ENCODE data around the gene ZNF574.

The ZNF574 gene

GRCh38 chr19:42108527-42109389 is 32.8 kb downstream of the ZNF574 start:
- DNase-seq, result peak; percentile 85 to 90

GRCh38 chr19:42109896-42110295 is 33.9 kb downstream of the ZNF574 start:
- DNase-seq, result no peak

DNA sequence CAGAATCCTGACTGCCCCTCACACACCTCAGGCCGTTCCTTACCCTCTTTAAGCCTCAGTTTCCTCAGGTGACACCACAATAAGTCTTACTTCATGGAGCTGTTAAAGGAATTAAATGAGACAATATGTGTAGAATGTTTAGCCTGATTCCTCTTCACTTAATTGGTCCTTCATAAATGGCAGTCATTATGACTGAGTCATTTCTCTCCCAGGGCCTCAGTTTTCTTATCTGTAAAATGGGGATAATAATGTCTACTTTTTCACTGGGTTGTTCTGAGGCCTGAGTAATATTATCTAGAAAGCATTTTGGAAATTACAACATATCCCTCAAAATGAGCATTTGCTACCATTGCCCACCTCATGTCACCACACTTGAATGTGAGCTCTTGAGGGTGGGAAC is 34.7 kb downstream of the ZNF574 start:
- no peak for DNase-seq

DNA sequence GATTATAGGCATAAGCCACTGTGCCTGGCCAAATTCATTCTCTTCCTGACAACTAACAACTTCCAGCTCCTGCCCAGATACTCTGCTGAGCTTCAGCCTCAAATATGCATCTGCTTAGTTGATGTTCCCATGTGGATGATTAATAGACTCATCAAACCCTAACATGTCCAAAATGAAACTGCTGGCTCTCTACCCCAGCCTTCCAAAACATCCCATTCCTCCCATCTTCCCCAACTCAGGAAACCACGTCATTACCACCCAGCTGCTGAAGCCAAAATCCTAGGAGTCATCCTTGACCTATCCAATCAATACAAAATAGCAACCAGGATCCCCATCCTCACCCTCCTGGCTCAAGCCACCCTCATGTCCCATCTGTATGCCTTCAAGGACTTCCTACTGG is 35.4 kb downstream of the ZNF574 start:
- no peak for DNase-seq

GRCh38 chr19:42111811-42112210 is 35.8 kb downstream of the ZNF574 start:
- DNase-seq, result no peak

DNA sequence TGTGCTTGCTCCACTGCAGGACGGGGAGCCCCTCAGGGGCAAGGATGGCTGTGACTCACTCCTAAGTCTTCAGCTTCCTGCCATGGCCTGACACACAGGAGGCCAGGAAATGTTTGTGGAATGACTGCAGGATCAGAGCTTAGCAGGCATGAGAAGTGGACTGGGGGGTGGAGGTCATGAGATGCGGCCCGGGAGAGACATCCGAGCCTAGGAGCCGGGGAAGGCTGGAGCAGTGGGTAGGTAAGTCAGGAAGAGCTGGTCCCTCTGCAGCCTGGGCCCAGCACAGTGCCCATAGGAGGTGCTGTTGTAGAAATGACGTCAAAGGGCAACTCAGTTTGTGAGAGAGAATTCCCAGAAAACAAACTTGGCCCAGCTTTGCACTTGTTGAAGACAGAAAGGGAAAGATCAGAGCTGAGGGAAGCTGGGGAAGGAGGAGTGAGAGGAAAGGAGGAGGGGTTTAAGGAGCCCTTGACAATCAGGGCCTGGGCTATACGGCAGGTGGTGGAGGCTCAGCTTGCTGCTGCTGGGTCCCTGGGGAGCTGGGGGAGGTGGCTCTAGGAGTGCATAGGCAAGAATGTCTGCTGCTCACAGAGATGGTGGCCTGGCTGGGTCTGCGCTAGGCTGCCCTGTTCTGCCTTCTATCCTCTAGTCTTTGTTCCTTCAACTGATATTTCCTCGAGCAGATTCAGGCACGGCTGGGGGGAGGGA is 37.8 kb downstream of the ZNF574 start:
- peak; percentile 91 to 97 for DNase-seq

DNA sequence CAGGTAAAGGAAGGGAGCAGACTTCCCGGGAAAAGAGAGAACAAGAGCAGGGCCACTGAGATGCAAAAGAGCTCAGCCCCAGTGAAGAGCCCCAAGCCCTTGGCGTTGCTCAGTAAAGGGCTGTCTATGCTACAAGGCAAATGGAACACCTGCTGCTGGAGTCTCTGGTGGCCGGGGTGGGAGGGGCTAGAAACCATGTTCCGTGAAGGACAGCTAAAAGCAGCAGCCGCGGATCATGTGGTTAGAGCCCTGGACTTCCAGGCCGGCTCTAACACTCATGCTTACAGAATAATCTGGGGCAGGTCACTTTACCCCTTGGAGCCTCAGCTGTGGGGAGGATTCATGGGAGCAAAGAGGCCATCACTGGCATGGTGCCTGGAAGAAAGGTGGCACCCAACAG is 38.4 kb downstream of the ZNF574 start:
- DNase-seq, result peak; percentile 95 to 96

- no peak for DNase-seq
These were observed 39.3 kb downstream of the ZNF574 start for GRCh38 chr19:42115219-42115618.

DNA sequence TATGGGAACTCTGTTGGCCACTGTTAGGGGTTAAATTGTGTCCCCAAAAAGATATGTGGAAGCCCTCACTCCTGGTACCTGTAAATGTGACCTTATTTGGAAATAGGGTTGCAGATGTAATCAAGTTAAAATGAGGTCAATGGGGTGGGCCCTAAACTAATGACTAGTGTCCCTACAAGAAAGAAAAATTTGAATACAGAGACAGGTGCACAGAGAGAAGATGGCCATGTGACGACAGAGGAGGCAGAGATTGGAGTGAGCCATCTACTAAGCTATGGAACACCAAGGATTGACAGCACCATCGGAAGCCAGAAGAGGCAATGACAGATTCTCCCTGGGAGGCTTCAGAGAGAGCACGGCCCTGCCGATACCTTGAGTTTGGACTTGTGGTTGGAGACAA is 39.7 kb downstream of the ZNF574 start:
- DNase-seq, result no peak

DNA sequence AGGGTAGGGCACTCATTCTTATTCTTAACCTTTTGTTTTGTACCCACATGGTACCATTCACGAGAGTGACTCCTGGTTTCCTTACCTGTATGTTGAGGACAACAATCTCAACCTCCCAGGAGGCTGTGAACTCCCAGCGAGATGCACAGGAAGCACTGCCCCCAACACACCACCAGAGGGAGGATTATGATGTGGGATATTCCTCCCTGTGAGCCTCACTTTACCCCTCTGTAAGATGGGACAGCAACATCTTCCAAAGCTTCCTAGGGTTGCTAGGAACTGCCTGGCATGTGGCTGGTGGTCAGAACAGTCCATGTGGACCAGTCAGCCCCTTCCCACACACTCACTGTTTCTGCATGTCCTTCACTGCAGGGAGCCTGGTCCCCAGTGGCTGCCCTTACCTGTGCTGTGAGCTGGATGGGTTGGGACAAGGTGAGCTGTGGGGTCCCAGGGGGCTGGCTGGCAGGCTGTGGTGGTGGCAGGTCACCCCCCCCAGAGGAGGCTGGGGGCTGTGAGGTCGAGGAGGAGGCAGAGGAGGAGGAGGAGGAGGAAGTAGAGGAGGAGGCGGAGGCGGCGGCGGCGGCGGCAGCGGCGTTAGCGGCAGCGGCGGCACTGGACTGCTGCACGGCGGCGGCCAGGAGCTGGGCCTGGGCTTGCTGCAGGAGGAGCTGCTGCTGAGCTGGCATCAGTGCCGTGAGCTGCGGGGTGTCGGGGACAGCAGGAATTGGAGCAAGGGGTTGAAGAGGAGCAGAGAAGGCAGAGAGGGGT is 40.5 kb downstream of the ZNF574 start:
- DNase-seq, result no peak

- no peak for DNase-seq
These were observed 41.1 kb downstream of the ZNF574 start for GRCh38 chr19:42117076-42117475.

- no peak for DNase-seq
These were observed 44.5 kb downstream of the ZNF574 start for GRCh38 chr19:42120276-42120980.

DNA sequence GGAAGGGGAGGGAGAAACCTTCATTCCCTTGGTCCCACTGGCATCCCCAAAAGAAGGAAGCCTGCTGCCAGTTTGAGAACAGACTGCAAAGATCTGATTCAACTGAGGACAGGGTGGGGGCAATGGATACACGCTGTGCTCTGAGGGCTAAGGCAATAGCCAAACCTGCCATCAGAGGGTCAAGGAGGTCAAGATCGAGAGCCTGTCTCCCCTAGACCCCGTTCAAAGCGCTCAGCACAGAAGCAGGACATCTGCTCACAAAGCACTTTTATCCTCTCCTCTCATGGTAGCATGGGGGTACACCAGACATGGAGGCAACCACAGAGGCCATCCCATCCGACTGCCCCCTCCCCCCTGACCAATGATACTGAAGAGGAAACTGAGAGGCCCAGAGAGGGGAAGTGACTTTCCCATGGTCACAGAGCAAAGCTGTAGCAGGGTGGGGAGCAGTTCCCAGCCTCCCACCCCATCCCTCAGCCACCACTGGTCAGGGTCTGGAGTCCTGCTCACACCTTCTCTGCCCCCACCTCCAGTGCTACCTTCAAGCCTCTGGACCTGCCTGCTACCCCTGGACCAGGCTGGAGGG is 45.2 kb downstream of the ZNF574 start:
- no peak for DNase-seq

DNA sequence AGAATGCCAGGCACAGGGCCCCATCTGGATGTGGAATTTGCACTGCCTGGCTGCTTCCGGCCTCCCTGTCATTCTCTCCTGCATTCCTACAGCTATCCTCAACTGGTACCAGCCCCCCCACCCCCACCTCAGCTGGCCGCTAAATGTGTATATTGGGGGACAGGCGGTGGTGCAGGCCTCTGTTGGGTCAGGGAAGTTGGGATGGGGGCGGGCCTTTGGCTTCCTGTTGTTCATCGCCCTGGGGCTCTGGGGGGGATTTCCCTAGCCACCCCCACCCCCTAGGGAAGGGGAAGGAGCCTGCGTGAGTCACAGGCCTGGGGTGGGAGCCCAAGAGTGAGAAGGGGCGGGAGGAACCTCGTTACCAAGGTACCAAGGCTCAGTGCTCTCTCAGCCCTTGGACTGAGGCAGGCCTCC is 45.7 kb downstream of the ZNF574 start:
- DNase-seq, result no peak

- no peak for DNase-seq
These were observed 47.0 kb downstream of the ZNF574 start for GRCh38 chr19:42122691-42123607.

GRCh38 chr19:42123765-42124164 is 47.8 kb downstream of the ZNF574 start:
- no peak for DNase-seq

GRCh38 chr19:42124386-42124901 is 48.5 kb downstream of the ZNF574 start:
- DNase-seq, result no peak

DNA sequence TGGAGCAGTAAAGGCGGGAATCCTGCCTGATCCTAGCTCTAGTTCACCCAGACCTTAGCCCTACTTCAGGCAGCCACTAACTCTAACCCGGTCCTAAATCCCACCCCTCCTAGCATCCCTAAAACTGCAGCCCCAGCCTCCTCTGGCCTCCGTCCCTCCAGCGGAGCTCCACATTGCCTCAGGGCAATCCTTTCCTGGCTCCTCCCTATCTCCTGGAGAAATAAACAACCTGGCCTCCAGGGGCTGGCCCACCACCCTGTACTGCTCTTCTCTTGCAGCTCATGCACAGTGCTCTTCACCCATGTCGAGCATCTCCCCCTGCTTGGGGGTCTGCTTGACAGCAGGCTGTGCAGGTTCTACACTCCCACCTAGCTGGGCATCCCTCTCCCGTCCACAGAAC is 49.6 kb downstream of the ZNF574 start:
- DNase-seq, result no peak

GRCh38 chr19:42126574-42126973 is 50.6 kb downstream of the ZNF574 start:
- no peak for DNase-seq

DNA sequence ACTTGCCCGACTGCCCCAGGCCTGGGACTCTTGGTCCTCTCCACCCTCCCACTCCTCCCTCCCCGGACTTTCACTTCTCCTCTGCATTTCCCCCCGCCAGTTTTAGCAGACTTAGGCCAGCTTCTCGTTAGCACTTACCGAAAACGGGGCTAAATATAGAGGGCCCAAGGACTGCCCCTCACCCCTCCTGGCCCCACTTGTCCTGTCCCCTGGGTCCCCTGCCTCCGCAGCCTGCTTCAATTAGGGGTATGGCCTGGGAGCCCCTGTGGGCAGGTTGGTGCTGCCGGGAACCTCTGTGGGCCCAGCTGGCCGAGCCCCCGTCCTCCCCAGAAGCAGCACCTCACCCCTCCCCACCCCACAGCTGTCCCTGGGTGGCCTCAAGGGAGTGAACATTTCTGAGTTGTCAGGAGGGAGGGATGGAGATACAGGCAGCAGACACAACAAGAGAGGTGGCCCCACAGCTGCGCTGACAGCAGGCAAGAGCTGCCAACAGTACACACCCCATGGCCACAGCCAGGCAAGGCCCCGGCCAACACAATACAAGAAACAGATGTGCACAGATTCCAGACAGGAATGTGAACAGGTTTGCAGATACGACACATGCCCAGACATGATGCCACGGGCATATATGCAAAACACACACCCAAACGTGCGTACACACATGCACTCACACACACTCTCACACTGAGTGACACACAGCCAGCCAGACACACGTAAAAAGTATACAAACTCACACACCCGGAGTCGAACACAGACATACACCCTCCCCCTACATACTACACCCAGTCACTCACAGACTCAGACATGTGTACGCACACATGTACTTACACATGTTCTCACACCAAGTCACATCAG is 53.7 kb downstream of the ZNF574 start:
- DNase-seq, result no peak
